H9 (cell line): ENCODE data around the gene ZNF865. TPM values are rescaled to one million over a fixed set of nuclear protein-coding genes. Genes with fewer than 3 reads are reported as not detected.
A peak's percentile ranks its signal among the peaks of the same experiment; 100 is the strongest.

Source experiments
- DNase-seq: peaks from one replicate; pipeline ENCODE4 v3.0.0-alpha.2; 2017
- H2AFZ ChIP-seq: one replicate; pipeline ENCODE4 v1.6.1; 2013; ENCODE audit warnings: mild to moderate bottlenecking, low read length, control low read depth, moderate library complexity
- H2AK5ac ChIP-seq: 2 replicates; pipeline ENCODE4 v1.6.1; 2013; ENCODE audit warnings: low read length, control low read depth, mixed read lengths; ENCODE audit not compliant: insufficient read length
- H2BK120ac ChIP-seq: one replicate; pipeline ENCODE4 v1.6.1; 2013; ENCODE audit warnings: low read depth, mild to moderate bottlenecking, low read length, control low read depth, inconsistent platforms; ENCODE audit not compliant: poor library complexity, severe bottlenecking
- H2BK12ac ChIP-seq: 2 replicates; pipeline ENCODE4 v1.6.1; 2013; ENCODE audit warnings: low read length, control low read depth, mixed read lengths, low read depth; ENCODE audit not compliant: insufficient read length
- H2BK15ac ChIP-seq: 2 replicates; pipeline ENCODE4 v1.6.1; 2013; ENCODE audit warnings: low read depth, low read length, control low read depth
- H2BK20ac ChIP-seq: one replicate; pipeline ENCODE4 v1.6.1; 2013; ENCODE audit warnings: low read depth, mild to moderate bottlenecking, low read length, control low read depth, inconsistent platforms; ENCODE audit not compliant: poor library complexity, severe bottlenecking
- H2BK5ac ChIP-seq: 2 replicates; pipeline ENCODE4 v1.6.1; 2013; ENCODE audit warnings: low read length, control low read depth, mixed read lengths; ENCODE audit not compliant: insufficient read length
- H3K14ac ChIP-seq: 2 replicates; pipeline ENCODE4 v1.6.1; 2013; ENCODE audit warnings: low read length, control low read depth; ENCODE audit not compliant: insufficient read depth
- H3K18ac ChIP-seq: 2 replicates; pipeline ENCODE4 v1.6.1; 2013; ENCODE audit warnings: low read depth, mild to moderate bottlenecking, mixed read lengths, low read length, control low read depth; ENCODE audit not compliant: insufficient read length
- H3K23ac ChIP-seq: 2 replicates; pipeline ENCODE4 v1.6.1; 2013; ENCODE audit warnings: low read length, control low read depth, mixed read lengths, low read depth; ENCODE audit not compliant: insufficient read length
- H3K23me2 ChIP-seq: 2 replicates; pipeline ENCODE4 v1.6.1; 2013; ENCODE audit warnings: low read depth, mild to moderate bottlenecking, mixed read lengths, low read length, control low read depth; ENCODE audit not compliant: insufficient read length, poor library complexity, severe bottlenecking
- H3K27ac ChIP-seq: 2 replicates; pipeline ENCODE4 v1.5.1; 2013; ENCODE audit warnings: low read length, control low read depth, mixed read lengths, low read depth; ENCODE audit not compliant: insufficient read length
- H3K27me3 ChIP-seq: 2 replicates; pipeline ENCODE4 v1.6.1; 2013; ENCODE audit warnings: low read length, control low read depth, inconsistent platforms; ENCODE audit not compliant: insufficient read depth
- H3K4ac ChIP-seq: 2 replicates; pipeline ENCODE4 v1.6.1; 2013; ENCODE audit warnings: low read depth, mild to moderate bottlenecking, control low read depth, inconsistent platforms, low read length, moderate library complexity
- H3K4me1 ChIP-seq: 2 replicates; pipeline ENCODE4 v1.6.1; 2013; ENCODE audit warnings: low read length, control low read depth, inconsistent platforms; ENCODE audit not compliant: insufficient read depth
- H3K4me2 ChIP-seq: 2 replicates; pipeline ENCODE4 v1.6.1; 2013; ENCODE audit warnings: low read length, control low read depth, mixed read lengths; ENCODE audit not compliant: insufficient read length, insufficient read depth
- H3K56ac ChIP-seq: 2 replicates; pipeline ENCODE4 v1.6.1; 2013; ENCODE audit warnings: low read depth, mild to moderate bottlenecking, mixed read lengths, low read length, control low read depth; ENCODE audit not compliant: insufficient read length
- H3K79me1 ChIP-seq: 2 replicates; pipeline ENCODE4 v1.6.1; 2013; ENCODE audit warnings: low read depth, mild to moderate bottlenecking, moderate library complexity, low read length, control low read depth, inconsistent platforms; ENCODE audit not compliant: insufficient read depth, poor library complexity, severe bottlenecking
- H3K79me2 ChIP-seq: 2 replicates; pipeline ENCODE4 v1.6.1; 2013; ENCODE audit warnings: low read length, control low read depth, inconsistent platforms; ENCODE audit not compliant: insufficient read depth
- H3K9ac ChIP-seq: 2 replicates; pipeline ENCODE4 v1.6.1; 2013; ENCODE audit warnings: low read length, control low read depth, mixed read lengths; ENCODE audit not compliant: insufficient read length; ENCODE audit errors: extremely low read depth
- H3K9me3 ChIP-seq: one replicate; pipeline ENCODE4 v1.6.1; 2013; ENCODE audit warnings: low read depth, low read length, inconsistent platforms; ENCODE audit not compliant: control insufficient read depth
- H3T11ph ChIP-seq: one replicate; pipeline ENCODE4 v1.6.1; 2013; ENCODE audit warnings: mild to moderate bottlenecking, low read length, control low read depth, inconsistent platforms
- H4K20me1 ChIP-seq: one replicate; pipeline ENCODE4 v1.6.1; 2013; ENCODE audit not compliant: control insufficient read depth, insufficient read length, insufficient read depth
- H4K5ac ChIP-seq: 2 replicates; pipeline ENCODE4 v1.6.1; 2013; ENCODE audit warnings: low read depth, mild to moderate bottlenecking, mixed read lengths, low read length, control low read depth; ENCODE audit not compliant: insufficient read length
- H4K8ac ChIP-seq: replicated peaks from 2 replicates; pipeline ENCODE4 v1.6.1; 2013; ENCODE audit warnings: low read length, control low read depth, mixed read lengths, low read depth; ENCODE audit not compliant: insufficient read length
- H4K91ac ChIP-seq: 2 replicates; pipeline ENCODE4 v1.6.1; 2013; ENCODE audit warnings: low read depth, mild to moderate bottlenecking, moderate library complexity, mixed read lengths, low read length, control low read depth; ENCODE audit not compliant: insufficient read length
- H3K27ac Mint-ChIP-seq, 3 experiments: 2 replicates in 2 of 3; 3 replicates in 1 of 3; pipeline ENCODE4 v1.8.0; 2020 to 2021; ENCODE audit warnings: mixed read lengths in 3 of 3, mild to moderate bottlenecking in 1 of 3, moderate library complexity in 1 of 3
- H3K27me3 Mint-ChIP-seq: 2 replicates; pipeline ENCODE4 v1.8.0; 2021; ENCODE audit warnings: low read depth, mild to moderate bottlenecking, moderate library complexity, mixed read lengths
- H3K36me3 Mint-ChIP-seq, 3 experiments: 2 replicates in 2 of 3; 3 replicates in 1 of 3; pipeline ENCODE4 v1.8.0; 2020 to 2021; ENCODE audit warnings: low read depth in 3 of 3, mixed read lengths in 3 of 3; ENCODE audit not compliant: insufficient read depth in 1 of 3
- H3K4me1 Mint-ChIP-seq, 2 experiments: 2 replicates each; pipeline ENCODE4 v1.8.0; 2020; ENCODE audit warnings: mixed read lengths in 2 of 2
- H3K4me3 Mint-ChIP-seq, 2 experiments: 2 replicates in 1 of 2; 3 replicates in 1 of 2; pipeline ENCODE4 v1.8.0; 2020 to 2021; ENCODE audit warnings: mild to moderate bottlenecking in 2 of 2, mixed read lengths in 2 of 2, moderate library complexity in 1 of 2
- H3K9me3 Mint-ChIP-seq, 2 experiments: 2 replicates in 1 of 2; 3 replicates in 1 of 2; pipeline ENCODE4 v1.8.0; 2020; ENCODE audit warnings: mild to moderate bottlenecking in 2 of 2, mixed read lengths in 2 of 2, moderate library complexity in 1 of 2
- WGBS: extraction: QIAGEN DNeasy Blood & Tissue Kit; methylation state at CpG from one replicate; pipeline ENCODE4 v1.1.7; 2013; ENCODE audit warnings: missing lambda C conversion rate, low lambda C conversion rate, mixed read lengths; ENCODE audit not compliant: insufficient read length; ENCODE audit errors: extremely low coverage; 5-methylcytosine and 5-hydroxymethylcytosine counted together
- total RNA-seq: library from RNA; stranded (reverse); gene quantifications from 2 replicates; pipeline ENCODE4 v1.2.1, GENCODE V29; 2021
- TF ChIP-seq, protein P1 (sequence below): fragments of 200-600 bp; sonication (generic); conservative IDR thresholded peaks from 3 replicates; pipeline ENCODE4 v1.8.0; 2021; ENCODE audit warnings: antibody characterized with exemption, mild to moderate bottlenecking

The ZNF865 gene
- total RNA-seq, 1 experiment from 2014 or later, result 14.3 TPM

DNA sequence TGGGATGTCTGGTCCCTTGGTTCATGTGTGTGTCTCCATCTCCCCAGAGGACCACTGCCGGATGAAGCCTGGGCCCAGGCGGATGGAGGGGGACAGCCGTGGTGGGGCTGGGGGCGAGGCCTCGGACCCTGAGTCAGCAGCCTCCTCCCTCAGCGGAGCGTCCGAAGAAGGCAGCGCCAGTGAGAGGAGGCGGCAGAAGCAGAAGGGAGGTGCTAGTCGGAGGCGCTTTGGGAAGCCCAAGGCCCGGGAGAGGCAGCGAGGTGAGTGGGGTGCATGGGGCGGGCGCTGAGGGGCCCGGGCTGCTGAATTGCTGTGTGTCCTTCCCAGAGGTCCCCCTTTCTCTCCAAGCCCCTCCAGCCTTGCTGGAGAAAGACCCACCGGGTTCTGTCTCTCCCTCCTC lies 45.8 kb downstream of the ZNF865 start:
- no peak overlapping the region for H2BK20ac ChIP-seq
- no peak overlapping the region for H2AFZ ChIP-seq
- no peak overlapping the region for H3K9ac ChIP-seq
- H3K18ac ChIP-seq, result no peak overlapping the region
- H4K91ac ChIP-seq, result no peak overlapping the region
- H3K27me3 Mint-ChIP-seq, result no peaks in the 10 kb centered on the region; the same call in 1 of the 2 replicates
- H3K27ac ChIP-seq, result no peak overlapping the region
- H4K20me1 ChIP-seq, result peaks cover 5% of the 10 kb centered on the region
- H3K56ac ChIP-seq, result no peak overlapping the region
- no peak overlapping the region for H2AK5ac ChIP-seq
- H3K27me3 ChIP-seq, result no peaks in the 10 kb centered on the region
- no peaks in the 10 kb centered on the region for H3K79me1 ChIP-seq
- no peak overlapping the region for H3K14ac ChIP-seq
- H3K4me1 ChIP-seq, result no peaks in the 10 kb centered on the region
- H3K4ac ChIP-seq, result no peak overlapping the region
- H3K9me3 Mint-ChIP-seq, result peaks cover 0 to 3% of the 10 kb centered on the region in 2 experiments; a peak in 3 of 5 replicates
- 0 out of 5 replicates have a peak overlapping the region, but pooled peaks of 1 of the 2 experiments have one; percentile 60 for H3K4me3 Mint-ChIP-seq
- peaks cover 19 to 22% of the 10 kb centered on the region in 2 experiments for H3K4me1 Mint-ChIP-seq
- no peak overlapping the region for H4K8ac ChIP-seq
- no peak for DNase-seq
- peaks cover 6 to 46% (median 38%) of the 10 kb centered on the region in 3 experiments; a peak in 6 of 7 replicates for H3K36me3 Mint-ChIP-seq
- peaks cover 7% of the 10 kb centered on the region; the same call in 1 of the 2 replicates for H3K79me2 ChIP-seq
- no peak overlapping the region for H3T11ph ChIP-seq
- no peak overlapping the region for H2BK12ac ChIP-seq
- H3K23me2 ChIP-seq, result peaks cover 29% of the 10 kb centered on the region
- H3K23ac ChIP-seq, result no peak overlapping the region
- H3K9me3 ChIP-seq, result no peaks in the 10 kb centered on the region
- no peak overlapping the region for H2BK15ac ChIP-seq
- H3K27ac Mint-ChIP-seq, result peak overlapping the region in 2 of 3 experiments; percentile 75 to 88; a peak in 3 of 7 replicates
- TF ChIP-seq, protein P1, sequence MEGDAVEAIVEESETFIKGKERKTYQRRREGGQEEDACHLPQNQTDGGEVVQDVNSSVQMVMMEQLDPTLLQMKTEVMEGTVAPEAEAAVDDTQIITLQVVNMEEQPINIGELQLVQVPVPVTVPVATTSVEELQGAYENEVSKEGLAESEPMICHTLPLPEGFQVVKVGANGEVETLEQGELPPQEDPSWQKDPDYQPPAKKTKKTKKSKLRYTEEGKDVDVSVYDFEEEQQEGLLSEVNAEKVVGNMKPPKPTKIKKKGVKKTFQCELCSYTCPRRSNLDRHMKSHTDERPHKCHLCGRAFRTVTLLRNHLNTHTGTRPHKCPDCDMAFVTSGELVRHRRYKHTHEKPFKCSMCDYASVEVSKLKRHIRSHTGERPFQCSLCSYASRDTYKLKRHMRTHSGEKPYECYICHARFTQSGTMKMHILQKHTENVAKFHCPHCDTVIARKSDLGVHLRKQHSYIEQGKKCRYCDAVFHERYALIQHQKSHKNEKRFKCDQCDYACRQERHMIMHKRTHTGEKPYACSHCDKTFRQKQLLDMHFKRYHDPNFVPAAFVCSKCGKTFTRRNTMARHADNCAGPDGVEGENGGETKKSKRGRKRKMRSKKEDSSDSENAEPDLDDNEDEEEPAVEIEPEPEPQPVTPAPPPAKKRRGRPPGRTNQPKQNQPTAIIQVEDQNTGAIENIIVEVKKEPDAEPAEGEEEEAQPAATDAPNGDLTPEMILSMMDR, result no peak
- no CpG with 5 or more reads among the region's 18 CpGs for WGBS
- no peak overlapping the region for H2BK5ac ChIP-seq
- no peak overlapping the region for H2BK120ac ChIP-seq
- no peak overlapping the region for H4K5ac ChIP-seq
- no peak overlapping the region for H3K4me2 ChIP-seq
